GM12865 (cell line): ENCODE results near the gene USF1.
A peak's percentile ranks its signal among the peaks of the same experiment; 100 is the strongest.

Source experiments
- DNase-seq: peaks from one replicate; pipeline ENCODE4 v3.0.0; 2010; ENCODE audit warnings: low read depth
- H3K4me3 ChIP-seq: 2 replicates; pipeline ENCODE4 v1.5.1; 2011; ENCODE audit warnings: mild to moderate bottlenecking, low read depth, low read length, control low read depth
- CTCF ChIP-seq: IDR thresholded peaks from 2 replicates; pipeline ENCODE4 v1.5.1; 2011; ENCODE audit warnings: low read length, control low read depth, low read depth, inconsistent platforms; ENCODE audit not compliant: insufficient read depth; ENCODE audit errors: missing control alignments

Gene USF1

GRCh38 chr1:161090617-161091016, 44.8 kb upstream of the USF1 start:
- H3K4me3 ChIP-seq = no peak overlapping the region
- no peak for DNase-seq
- no peak for TF ChIP-seq CTCF

- no peak overlapping the region for H3K4me3 ChIP-seq
- no peak for DNase-seq
- TF ChIP-seq CTCF = no peak
Observed at GRCh38 chr1:161089938-161090337, 44.2 kb upstream of the USF1 start.

GRCh38 chr1:161089251-161089924, 43.6 kb upstream of the USF1 start, which contains the start of gene NECTIN4:
Gene NECTIN4, minus strand, starts transcription at chr1:161089558. Its CDS starts 262 bp downstream, at chr1:161089296.
- no peak for DNase-seq

GRCh38 chr1:161088587-161089110, 42.9 kb upstream of the USF1 start:
- TF ChIP-seq CTCF = no peak
- H3K4me3 ChIP-seq = no peak overlapping the region
- no peak for DNase-seq

More at GRCh38 chr1:161089251-161089924, 43.6 kb upstream of the USF1 start, which contains the start of gene NECTIN4:
- no peak within 1 kb of the TSS for H3K4me3 ChIP-seq
- peak; percentile 1 for TF ChIP-seq CTCF

- DNase-seq = no peak
- TF ChIP-seq CTCF = no peak
- H3K4me3 ChIP-seq = no peak overlapping the region
Observed at GRCh38 chr1:161086457-161086856, 40.7 kb upstream of the USF1 start.

GRCh38 chr1:161085165-161085564, 39.4 kb upstream of the USF1 start:
- no peak for DNase-seq
- H3K4me3 ChIP-seq = no peak overlapping the region
- no peak for TF ChIP-seq CTCF

- no peak overlapping the region for H3K4me3 ChIP-seq
- no peak for DNase-seq
- TF ChIP-seq CTCF = no peak
Observed at GRCh38 chr1:161084597-161084988, 38.8 kb upstream of the USF1 start.
